Activated CD8-positive, alpha-beta memory T cell treated with anti-CD3 and anti-CD28 coated beads, Interleukin-2, amount 50 U/mL, for 48 hours (primary cell): Measurements from ENCODE around the gene TSPAN17.

ENCODE experiments used
- DNase-seq: peaks from one replicate; pipeline ENCODE4 v3.0.0-alpha.2; 2020

TSPAN17 gene

DNA sequence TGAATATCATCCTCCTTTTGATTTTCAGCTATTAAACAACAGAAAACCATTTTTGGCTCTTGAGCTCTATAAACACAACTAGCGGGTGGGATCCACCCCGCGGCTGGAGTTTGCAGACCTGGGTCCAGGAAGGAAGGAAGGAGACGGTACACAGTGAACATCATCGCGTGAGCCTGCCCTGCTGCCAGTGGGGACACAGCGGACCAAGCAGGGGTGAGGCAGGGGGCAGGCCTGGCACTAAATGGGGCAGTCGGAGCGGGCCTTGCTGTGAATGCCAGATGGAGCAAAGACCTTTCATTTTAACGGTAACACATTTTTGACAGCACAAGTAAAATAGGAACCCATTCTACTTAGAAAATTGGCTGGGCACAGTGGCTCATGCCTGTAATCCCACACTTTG lies 14.4 kb downstream of the TSPAN17 start:
- no peak for DNase-seq

DNA sequence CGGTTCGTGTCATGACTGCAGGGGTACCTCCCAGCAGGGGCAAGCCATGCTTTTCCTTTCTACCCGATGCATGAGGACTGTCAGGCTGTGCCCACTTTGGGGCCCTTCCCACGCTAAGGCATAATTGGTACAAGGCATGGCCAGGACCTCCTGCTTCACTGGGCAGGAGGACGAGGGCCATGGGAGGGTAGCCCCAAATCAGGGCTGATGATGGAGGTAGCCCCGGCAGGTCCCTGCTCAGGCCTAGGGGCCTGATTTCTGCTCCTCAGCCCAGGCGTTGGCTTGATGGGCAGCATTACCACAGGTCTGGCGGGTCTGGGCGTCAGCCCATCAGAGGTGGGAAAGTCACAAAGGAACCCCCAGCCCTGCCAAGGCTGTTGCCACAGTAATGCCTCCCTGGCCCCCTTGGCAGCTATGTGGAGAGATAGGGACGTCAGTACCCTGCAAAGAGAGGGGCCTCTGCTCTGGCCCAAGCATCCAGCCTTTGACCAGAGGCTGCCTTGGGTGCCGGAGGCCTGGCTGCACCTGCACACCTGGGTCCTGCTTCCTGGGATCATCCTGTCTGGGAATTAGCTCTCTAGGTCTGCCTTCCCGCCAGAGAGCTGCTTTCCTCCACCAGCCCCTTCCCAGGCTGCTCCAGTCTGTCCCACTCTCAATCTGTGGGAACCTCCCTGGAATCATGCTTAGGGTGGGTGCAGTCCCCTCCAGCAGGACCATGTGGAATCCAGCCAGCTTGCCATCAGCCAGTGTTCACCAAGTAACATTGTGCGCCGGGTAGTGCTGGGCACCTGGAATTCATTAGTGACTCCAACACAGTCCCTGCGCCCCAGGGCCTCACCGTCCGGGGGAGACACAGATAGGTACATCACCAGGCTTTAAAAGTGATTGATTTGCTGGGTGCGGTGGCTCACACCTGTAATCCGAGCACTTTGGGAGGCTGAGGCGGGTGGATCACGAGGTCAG lies 15.4 kb downstream of the TSPAN17 start:
- DNase-seq, result no peak

DNA sequence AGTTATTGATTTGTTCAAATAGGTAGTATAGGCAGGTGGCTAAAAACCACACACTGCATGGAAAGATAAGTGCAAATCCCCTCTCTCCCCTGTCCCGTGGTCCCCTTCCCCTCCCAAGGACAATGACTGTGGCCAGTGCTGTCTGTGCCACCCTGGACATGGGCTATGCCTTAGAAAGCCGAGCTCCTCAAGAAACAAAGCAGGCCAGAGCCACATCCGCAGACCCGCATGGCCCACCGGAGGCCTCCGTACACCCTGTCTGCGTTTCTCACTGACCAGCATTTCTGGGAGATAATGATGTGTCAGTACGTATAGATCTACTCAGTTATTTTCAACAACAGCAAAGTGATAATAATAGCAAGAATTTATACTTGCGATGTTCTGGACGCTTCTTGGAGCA lies 16.3 kb downstream of the TSPAN17 start:
- no peak for DNase-seq

DNA sequence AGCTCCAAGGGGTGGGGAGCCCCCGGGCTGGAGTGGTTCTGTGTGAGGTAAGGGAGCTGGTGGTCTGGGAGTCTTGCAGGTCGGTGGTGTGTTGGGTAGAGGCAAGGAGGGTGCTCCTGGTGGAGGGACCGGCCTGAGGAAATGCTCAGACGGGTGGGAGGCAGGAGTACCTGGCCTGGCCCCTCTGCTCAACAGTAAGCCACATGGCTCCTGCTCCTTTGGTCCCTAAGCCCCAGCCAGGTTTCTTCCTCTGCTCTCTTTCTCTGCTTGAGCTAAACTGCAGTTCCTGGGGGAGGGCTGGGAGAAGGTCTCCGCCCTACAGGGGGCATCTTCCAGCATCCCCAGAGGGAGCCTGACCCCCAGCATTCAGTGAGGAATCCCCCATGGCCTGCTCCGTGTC lies 17.2 kb downstream of the TSPAN17 start:
- no peak for DNase-seq

DNA sequence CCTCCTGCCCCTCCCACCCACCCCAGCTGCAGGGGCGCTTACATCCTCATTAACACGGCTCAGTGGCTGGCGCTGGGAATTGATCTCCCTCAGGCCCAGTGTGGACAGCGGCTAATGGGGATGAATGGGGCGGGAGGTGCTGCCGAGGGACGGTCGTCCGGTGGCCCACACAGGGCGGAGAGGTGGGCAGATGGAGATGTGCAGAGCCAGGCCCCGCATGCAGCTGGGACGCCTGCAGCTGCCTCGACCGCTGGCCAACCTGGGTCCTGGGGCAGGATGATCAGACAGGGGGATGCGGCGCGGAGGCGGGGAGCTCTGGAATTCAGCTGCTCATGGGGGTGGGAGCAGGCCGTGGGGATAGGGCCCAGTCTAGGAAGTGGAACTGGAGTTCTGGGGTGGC lies 17.6 kb downstream of the TSPAN17 start:
- DNase-seq, result no peak

DNA sequence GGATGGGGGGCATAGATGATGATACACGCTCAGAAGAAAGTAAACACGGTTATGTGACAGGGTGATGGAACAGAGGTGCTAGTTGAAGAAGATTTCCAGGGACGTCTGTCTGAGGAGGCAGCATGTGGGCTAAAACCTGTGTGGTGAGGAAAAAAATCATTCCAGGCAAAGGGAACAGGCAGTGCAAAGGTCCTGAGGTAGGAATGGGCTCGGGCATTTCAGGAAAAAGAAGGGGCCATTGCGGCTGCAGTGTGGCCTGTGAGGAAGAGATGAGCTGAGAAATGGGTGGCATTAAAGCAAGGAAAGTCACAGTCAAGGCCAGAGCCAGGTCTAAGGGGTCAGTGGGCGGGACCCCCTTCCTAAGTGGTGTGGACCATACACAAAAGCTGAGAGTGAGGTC lies 18.2 kb downstream of the TSPAN17 start:
- no peak for DNase-seq

DNA sequence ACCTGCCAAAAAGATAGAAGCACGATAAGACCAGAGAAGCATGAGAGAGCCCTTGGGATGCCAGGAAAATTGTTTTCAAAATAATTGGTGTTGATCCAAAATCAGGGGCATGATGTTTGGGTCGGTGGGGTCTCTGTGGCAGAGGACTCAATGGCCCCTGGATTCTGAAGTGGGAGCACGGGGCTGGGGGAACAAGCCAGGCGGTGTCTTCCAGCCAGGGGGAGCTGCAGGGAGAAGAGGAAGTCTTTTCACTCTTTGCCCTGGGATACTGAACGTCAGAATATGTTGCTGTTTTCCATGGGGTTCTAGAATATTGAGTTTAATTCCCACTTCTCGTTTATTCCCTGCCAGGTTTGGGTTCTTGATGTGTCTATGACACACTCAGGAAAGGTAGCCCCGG lies 20.4 kb downstream of the TSPAN17 start:
- no peak for DNase-seq

DNA sequence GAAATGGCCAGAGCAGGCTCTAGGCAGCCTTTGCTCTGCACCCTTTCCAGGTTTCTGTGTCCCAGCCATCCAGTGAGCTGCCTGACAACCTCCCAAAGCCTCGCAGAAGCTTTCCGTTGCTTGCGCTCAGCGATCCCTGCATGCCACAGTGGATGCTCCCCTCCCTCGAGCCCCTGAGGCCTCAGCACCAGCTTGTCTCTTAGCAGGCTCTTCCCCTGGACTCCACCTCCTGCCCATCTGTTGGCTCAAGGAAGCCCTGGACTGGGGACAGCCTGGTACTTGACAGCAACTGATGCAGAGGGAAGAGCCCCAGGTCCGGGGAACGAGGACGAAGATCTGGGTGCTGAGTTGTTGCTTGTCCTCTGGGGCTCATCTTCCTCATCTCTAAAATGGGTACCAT lies 23.2 kb downstream of the TSPAN17 start:
- DNase-seq, result no peak

DNA sequence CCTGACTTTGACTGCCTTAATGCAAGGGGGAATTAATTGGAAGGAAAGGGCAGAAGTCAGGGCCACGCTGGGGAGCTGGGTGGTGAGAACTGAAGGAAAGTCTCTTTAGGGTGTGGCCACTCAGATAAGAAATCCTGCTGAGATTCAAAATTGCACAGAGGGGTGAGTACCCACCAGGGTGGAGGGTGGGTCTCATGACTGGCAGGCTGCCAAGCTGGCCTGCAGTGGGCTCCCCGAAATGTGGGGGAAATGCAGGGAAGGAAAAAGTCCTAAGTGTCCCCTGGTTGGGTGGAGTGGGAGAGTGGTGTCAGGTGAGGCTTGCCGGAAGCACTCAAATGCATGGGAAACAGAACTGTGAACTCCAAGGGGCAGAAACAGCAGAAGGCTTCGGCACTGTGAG lies 24.1 kb downstream of the TSPAN17 start:
- DNase-seq, result no peak

DNA sequence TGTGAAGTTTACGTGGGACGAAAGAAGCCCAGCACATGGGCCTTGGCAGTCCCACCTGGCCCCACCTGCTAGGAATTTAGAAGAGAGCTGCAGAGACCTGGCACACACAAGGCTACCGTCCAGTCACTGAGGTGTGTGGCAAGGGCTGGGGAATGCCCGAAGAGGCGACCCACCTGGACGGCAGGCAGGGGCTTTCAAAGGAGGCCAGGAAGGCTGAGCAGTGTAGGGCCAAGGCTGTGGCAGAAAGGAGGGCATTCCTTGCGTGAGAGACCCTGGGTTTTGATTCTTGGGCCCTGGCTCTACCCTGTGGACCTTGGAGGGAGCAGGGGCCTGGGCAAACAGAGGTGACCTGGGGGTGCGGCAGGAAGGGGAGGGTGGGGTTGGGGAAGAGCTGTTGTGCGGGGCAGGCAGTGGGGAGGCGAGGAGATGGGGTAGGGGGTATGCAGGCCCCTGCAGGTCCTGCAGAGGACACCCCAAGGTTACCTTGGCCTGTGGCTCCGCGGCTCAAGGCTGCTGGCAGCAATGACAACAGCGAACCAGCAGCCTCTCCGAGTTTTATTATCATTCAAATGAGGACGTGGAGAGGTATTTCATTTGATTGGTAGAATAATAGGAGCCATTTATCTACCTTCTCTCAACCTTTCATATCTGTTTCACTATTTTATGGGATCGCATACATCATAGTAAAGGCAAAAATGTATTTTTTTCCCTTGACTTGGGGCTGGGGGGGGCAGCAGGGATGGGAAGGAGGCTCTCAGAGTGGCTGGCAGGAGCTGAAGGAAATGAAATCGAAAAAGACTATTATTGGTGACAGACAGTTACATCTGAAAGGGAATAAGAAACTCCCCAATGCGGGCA lies 24.8 kb downstream of the TSPAN17 start:
- DNase-seq, result no peak

DNA sequence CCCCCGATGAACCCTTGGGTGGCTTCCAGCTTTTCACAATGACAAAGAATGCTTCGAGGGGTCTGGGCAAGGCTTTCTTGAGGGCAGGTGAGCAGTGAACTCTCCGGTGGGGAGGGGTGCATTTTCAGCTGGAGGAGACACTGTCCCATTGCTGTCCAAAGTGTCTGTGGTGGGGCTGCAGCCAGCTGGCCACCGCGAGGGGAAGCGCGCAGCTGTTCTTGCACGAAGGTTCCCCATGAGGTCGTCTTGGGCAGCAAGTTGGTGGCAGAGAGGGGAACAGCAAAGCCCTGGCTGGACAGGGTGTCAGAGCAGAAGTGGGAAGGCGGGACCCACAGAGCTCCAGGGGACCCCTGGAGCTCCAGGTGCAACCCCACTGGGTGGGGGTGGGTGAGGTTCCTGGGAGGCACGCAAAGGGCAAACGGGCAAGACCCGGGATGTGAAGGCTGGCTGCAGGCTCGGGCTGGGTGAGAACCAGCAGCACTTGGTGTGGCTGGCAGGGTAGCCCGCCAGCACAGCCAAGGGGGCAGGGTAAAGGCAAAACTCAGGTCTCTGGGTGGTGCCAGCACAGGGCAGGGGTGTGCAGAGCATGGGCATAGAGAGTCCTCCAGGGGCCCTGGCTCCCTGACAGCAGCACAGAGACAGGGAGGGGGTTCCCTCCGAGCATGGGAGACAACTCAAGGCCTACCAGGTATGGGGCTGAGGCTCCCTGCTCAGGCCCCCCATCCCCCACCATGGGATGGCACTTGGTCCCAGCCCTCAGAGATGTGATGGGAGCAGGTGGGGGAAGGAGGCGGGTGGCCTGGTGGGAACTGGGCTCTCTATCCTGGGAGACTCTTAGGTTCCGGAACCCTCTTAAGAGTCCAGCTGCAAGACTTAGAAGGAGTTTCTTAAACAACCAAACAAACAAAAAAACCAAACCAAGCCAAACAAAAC lies 26.6 kb downstream of the TSPAN17 start:
- DNase-seq, result no peak

DNA sequence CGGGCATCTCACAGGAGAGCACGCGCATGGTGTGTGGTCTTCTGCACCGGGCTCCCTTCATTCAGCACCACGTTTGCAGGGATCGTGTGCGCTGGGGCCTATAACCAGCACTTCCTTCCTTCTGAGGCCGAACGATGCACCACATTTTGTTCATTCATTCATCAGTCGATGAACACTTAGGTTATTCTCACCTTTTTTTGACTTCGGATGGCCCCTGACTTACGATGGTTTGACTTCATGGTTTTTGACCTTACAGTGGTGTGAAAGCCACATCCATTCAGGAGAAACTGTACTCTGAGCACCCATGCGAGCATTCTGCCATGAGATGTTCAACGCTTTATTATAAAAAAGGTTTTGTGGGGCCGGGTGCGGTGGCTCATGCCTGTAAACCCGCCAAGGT lies 27.5 kb downstream of the TSPAN17 start:
- DNase-seq, result no peak

DNA sequence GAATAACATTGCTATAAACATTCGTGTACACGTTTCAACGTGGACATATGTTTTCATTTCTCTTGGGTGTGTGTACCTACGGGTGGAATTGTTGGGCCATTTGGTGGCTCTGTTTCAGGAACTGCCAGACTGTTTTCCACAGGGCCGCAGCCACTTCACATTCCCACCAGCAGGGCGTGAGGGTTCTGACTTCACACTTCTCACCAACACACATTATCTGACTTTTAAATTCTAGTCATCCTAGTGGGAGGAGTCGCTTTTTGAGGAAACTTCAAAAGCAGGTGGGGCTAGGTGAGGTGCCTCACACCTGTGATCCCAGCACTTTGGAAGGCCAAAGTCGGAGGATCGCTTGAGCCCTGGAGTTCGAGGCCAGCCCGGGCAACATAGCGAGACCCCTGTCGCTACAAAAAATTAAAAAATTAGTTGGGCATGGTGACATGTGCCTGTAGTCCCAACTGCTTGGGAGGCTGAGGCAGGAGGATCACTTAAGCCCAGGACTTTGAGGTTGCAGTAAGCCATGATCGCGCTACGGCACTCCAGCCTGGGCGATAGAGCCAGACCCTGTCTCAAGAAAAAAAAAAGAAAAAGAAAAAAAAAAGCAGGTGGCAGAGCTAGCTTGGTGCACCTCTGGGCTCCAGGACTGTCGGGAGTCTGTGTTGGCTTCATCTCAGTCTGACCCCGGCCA lies 28.5 kb downstream of the TSPAN17 start:
- DNase-seq, result no peak

DNA sequence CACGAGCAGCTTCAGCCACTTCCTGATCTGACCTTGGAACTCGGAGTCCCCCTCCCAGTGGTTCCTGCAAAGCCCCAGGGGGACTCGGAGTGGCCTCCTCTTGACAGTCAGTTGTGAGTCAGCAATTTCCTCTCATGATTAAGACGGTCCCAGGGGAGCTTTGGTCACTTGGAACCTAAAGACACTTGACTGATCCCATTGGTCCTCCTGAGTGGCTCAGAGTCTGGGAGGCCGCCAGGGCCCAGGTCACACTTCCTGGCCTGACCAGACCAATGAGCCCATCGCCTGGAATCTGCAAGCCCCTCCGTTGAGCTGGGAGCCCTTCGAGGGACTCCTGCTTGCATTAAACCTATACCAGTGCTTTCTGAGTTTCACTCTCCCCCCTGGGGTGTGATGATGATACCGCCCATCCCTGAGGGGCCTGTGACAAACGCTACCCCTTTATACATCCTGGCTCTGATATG lies 29.1 kb downstream of the TSPAN17 start:
- DNase-seq, result no peak

DNA sequence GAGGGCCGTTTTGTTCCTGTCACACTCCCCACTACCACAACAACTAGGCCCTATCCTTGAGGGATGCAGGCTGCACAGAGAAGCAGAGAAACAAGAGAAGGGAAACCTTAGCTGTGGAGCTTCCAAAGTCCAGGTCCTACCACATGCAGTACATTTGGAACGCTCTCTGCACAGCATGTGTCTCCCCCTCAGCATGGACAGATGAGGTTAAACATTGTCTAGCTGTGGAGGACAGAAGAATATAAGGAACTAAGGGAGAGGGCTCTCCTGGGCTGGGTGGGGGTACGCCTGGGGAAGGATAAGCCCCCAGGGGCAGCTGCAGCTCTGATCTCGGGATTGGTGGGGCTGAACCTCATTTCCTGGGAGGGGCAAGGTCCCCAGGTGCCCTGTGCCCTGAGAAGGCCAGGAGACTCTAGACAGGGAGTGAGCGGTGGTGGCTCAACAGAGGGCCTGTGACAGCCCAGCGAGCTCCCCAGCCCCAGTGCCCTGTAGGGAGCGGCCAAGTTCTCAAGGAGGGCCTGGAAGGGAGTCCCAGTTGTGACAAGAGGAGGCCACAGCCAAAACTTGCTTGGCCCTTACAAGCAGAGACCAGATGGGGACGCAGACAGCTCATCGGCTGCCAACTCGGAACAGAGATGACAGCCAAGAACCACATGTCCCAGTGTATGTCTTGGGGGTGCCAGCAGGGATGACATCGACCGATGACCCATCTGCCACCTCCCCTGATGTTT lies 30.1 kb downstream of the TSPAN17 start:
- no peak for DNase-seq

DNA sequence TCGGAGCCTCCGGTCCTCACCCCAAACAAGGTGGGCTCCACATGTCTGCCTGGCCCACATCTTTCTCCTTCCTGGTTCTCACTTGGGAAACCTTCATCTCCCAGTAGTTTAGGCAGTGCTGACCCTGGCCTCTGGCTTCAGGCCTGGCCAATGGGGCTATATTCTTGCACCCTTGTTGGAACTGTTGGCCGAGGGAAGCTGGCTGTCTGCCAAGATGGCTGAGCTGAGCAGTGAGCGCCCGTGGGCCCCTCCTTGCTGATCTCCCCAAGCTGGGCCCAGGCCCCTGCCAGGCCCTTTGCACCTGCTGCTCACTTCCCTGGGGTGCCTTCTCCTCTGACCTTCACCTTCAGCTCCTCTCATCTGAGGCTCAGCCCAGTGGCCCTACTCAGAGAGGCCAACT lies 31.3 kb downstream of the TSPAN17 start:
- no peak for DNase-seq

DNA sequence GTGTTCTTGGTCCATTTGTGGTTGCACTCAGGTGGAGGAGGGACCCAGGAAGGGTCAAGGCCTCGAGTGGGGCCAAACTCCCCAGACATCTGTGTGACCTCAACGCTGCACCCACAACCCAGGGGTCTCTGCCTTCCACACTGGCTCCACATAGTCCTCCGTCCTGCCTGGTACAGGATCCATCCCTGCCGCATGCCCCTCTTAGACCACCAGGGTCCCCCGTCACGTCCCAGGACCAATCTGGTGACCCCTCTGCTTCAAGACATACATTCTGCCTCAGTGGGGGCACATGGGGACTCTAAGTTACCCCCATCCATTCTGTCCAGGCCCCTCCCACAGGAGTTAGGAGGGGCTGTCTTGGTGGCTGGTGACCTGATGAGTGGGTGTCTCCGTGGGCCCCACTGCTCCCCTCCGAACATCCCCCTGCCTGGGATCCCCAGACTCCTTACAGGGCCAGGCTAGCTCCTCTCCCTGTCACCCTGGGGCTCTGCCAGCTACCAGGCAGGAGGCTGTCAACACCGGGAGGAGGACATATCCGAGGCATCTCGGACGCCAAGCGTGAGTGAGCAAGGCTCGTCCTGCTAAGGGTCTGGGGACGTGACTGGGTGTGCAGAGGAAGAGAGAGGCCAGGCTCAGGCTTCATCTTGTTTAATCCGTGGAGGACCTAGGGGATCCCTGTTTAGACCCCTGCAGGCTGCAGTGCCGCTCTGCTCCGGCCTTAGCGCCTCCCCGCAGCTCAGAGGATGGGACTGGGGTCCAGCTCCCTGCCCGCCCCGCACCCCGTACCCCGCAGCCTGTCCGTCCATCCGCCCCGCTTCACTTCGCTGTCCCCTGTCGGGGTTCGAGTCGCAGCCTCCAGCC lies 32.3 kb downstream of the TSPAN17 start:
- DNase-seq, result no peak

DNA sequence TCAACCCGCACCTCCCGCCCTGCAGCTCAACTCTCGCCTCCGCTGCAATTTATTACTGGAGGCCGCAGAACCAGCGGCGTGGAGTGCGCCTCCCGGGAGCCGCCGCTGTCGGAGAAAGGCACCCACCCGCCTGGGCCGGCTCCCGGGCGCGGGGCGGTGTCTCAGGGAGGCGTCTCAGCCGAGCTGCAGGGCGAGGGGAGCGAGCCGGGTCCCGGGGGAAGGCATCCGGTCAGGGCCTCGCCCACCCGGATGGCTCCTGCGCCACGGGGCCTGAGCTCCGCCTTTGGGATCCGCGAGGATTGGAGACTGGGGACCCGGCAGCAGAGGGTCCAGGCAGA lies 32.9 kb downstream of the TSPAN17 start:
- DNase-seq, result no peak

DNA sequence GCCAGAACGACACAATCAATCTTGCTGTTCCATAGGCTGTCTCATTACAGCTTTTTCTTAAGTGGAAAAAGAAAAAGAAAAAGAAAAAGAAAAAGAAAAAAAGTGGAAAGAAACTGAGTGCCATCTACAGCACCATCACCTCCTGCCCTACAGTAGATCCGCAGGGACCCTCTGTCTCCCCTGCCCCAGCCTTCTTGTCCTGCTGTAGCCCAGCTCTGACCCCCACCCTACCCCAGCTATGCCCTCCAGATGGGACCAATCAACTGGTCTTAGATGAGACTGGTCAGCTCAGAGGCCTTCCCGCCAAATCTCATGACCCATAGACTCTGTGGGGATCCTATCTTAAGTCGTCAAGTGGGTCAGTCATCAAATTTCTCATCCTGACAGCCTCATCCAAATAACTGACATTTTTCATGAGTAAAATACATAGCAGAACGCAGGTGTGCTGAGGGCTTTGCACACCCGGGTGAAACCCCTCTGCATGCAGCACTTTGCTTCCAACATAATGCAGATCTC lies 34.8 kb downstream of the TSPAN17 start:
- no peak for DNase-seq

DNA sequence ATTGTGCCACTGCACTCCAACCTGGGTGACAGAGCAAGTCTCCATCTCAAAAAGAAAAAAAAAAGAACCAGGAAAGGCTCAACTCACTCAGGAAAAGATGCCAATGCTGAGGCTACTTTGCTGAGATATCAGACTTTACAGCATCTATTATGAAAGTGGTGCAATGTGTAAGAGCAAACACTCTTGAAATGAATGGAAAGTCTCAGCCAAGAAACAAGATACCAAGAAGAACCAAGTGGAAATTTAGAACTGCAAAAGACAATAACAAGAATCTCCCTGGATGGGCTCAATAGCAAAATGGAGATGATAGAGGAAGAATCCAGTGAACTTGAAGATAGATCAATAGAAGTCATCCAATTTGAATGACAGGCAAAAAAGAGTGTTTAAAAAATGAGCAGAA lies 37.7 kb downstream of the TSPAN17 start:
- DNase-seq, result no peak
